ENCODE data around the gene TTC9C.
"Not testable (repeated sequence)": the region's sequence is repeated elsewhere in the genome, so short reads cannot be mapped to it uniquely, and the experiment has no call there.

TTC9C gene

DNA sequence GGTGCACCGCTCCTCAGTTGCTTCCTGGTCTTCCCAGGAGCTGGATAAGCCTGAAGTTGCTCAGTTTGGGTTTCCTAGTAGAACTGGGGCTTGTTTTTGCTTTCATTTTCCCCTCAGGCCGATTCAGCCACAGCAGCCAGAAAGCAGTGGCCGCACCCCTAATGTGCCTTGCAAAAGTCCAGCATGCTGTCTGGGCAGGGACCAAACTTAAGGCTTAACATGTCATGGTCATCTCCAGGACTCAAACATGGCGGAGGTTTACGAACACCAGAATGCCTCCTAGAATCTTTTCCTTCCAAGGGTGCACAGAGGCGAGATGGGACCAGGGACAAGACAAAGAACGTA lies 18.3 kb upstream of the TTC9C start:
- DNase-seq = no peak

DNA sequence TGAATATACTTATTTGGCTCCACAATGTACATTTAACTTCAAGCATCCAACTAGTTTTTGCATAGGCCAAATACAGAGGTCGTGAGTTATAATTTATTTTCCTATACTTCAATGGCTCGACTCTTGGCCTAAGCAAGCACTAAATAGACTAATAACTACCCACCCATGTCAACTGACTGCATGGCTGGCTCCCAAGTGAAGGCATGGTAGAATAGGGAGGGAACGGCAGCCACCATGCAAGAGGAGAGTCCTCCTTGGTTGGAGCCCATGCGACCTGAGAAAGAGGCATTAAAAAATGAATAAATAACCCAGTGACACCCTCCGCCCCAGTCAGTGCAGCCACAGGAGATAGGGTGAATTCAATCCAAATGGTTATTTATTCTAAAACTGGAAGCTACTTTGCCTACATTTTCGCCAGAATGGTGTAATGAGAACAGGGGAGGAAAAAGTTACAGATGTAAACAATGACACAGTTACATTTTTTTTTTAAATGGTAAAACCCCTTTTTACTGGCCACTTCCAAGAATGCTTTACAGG lies 15.9 kb upstream of the TTC9C start:
- DNase-seq = no peak

DNA sequence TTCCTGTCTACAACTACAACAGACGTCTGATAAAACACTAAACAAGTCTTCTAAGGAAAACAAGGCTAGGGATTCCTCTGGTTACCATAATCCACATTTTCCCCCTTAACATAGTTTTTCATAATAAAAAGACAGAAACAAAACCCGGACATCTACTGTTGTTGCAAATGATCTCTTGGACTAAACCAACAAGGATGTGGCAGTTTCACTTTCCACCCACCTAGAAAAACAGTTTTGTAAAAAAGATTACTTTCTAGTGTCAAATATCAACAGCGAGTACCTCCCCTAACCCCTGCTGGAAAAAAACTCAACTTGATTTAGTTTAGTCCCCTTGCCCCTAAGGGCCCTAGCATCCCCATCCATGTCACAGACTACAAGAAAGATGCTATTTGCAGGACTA lies 15.4 kb upstream of the TTC9C start:
- no peak for DNase-seq

DNA sequence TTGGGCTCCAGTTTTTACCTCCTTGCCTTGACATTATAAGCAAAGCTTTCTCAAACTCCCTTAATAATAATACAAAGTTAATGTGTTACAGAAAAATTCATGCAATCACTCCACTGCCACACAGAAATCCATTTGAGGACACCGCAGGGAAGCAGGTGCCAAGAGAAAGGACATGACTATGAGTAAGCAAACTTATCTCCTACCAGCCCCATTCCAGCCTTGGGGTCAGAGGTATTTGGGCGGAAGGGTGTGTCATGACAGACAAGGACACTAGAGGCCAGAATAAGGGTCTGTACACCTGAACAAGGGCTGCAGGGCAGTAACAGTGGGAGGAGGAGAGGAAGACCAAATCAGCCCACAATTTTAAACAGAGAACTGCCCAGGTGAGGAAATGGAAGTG lies 14.9 kb upstream of the TTC9C start:
- DNase-seq = no peak

DNA sequence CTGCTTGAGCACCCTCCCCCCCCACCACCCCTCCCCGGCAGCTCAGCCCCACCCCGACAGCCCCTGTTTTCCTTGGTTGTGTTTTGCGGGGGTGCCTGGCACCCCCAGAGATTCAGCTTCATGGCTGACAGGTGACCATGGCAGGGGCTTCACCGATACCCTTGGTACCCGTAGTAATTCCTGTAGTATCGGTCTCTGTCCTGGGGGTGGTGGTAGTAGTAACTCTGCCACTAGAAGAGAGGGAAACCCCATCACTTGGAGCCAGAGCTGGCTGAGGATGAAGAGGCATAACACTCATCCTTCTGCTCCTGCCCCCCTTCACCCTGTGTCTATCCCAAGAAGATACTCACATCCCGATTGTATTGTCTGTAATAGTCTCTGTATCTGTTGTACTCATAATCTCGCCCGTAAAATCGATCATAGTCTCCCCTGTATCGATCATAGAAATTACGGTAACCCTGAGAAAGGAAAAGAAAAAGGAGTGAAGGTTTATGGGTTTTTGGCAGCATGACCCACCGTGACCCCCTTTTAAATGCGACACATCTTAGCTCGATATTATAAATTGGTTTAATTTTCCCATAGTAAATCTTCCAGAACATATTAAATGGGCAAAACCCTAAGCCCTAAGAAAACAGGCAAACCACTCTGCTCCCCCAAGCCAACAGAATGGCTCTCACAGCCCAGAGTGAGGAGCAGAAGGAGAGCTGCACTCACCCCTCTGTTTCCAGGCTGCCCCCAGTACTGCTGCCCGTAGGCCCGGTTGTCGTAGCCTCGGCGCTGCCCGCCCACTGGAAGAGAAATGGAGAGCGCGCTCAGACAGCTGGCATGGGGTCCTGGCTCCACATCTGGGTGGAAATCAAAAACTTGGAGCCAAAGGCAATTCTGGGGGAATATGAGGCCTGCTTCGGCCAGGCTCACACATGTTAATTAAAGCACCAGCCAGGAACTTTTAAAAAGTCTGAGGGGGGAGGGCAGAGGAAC lies 12.8 kb upstream of the TTC9C start:
- no peak for DNase-seq

DNA sequence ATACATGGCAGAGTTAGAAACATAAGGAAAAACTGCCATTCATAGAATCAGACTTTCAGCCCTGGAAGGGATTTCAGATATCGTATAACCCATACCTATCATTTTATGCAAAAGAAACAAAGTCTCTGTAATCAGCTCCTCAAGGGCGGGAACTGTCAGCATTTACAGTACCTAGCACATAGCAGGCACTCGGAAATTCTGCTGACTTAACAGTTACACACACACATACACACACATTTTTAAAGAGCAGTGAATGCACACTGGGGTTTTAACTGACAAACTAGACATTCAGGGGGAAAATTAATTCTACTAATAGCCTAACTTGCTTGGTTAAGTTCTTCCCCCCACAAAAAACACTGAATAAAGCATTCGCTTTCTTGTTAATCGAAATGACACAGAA lies 12.1 kb upstream of the TTC9C start:
- DNase-seq = no peak

DNA sequence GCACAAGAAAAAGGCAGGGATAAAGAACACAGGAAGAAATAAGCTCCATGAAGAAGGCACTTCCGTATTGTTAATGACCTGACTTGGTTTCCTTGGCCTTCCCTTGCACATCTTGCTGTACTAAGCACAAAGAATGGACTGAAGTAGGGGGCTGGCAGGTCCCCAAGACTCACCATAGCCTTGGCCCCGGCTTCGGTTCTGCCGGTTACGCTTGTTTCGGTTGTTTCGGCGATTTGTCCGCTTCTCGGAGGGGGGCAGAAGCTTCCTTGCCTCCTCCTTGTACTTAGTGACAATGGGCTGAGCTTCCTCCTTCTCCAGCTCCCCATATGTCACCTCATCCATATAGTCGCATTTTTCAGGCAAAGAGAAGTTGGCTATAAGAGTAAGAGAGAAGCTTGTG lies 11.5 kb upstream of the TTC9C start:
- DNase-seq = no peak

DNA sequence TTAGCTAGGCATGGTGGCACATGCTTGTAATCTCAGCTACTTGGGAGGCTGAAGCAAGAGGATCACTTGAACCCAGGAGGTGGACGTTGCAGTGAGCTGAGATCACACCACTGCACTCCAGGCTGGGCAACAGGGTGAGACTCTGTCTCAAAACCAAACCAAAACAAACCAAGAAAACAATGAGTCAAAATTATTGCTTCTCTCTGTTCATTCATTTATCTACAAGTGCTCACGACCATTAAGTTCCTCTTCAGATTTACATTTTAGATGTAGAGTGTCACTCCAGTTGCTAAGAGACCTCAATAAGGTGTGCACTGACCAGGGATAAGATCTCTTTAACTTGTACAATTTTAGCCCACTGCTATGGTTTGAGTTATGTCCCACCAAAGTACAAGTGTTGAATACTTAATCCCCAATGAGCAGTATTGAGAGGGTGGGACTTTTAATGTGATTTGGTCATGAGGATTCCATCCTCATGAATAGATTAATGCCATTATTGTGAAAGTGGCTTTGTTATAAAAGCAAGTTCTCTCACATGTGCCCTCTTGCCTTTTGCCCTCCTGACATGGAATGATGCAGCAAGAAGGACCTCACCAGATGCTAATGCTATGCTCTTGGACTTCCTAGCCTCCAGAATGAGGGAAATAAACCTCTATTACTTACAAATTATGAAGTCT lies 8.8 kb upstream of the TTC9C start:
- no peak for DNase-seq

DNA sequence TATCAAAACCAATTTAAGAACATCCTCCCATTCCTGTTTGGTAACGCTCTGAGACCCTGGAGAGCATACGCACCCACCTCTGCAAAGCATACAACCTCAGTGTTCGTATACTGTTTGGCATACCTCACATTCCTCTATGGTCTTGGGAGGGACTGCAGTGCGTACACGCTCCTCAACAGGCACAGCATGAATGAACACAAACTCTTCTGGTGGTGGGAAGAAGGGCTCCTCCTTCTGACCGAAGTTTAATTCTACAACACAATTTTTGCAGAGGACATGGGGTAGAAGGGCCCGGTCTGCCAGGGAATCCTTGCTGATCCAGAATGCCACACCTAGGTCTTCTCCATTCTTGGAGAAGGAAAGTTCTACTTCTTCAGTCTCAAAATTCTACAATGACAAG lies 6.3 kb upstream of the TTC9C start:
- no peak for DNase-seq

DNA sequence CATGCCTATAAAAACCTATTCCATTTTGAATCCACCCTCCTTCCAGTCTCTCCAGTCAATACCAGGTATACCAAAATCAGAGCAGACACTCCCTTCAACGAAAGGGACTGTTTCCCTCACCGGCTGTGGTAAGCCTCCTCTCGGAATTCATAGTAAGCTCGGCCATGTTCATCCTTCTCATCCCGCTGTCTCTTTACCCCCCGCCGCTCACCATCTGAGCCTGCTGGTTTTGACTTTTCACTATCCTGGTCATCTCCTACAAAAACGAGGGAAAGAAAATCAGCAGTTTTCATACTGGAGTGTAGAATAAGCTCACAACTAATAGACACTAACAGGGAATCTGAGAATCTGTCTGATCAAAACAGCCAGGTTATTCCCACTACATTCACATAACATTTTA lies 4.1 kb upstream of the TTC9C start:
- DNase-seq = no peak

DNA sequence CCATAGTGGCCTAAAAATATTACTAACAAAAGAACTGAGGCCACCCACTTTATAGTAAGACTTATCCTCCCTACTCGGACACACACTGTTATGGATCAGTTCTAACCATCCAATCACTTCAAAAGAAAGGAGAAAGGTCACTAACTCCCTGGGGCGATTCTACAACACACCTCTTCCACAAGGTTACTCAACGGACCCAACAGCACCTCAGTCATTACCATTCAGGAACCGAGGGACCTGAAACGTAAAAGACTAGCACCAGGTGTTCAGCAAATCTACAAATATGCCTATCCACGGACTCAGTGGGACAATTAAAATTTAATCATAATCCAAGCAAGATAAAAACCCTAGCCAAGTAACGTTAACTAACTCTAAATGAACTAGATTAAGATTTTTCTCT lies 2.6 kb upstream of the TTC9C start:
- no peak for DNase-seq

DNA sequence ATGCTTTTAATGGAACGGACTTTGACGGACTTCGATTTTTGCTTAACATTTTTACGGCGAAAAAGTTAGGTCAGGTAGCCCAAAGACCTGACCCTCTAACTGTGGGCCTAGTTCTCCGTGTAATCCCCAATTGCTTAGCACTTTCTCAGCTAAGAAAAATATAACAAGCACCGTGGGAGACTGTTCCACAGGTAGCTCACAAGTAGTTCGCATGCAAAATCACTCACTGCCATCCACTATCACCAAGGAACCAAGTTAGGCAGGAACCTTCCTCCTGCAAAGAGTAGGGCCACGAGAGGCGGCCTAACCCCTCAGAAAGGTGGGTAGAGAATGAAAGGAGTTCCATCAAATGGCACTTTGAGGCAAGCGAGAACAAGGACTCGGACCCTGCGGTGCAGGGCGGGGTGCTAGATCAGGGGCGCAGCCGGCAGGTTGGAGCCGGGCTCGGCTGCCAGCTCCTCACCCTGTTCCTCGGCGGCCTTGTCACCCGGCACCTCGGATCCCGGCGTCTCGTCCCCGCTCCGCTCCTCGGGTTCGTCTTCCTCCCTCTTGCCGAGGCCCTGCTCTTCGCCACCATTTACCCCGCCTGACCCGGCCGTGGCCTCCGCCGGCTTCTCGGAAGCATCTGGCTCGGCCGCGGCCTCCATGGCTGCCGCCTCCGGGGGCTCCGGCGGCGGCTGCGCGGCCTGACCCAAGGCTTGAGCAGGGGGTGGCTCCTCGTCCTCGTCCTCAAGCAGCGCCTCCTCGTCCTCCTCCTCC lies 2.0 kb upstream of the TTC9C start:
- no peak for DNase-seq

DNA sequence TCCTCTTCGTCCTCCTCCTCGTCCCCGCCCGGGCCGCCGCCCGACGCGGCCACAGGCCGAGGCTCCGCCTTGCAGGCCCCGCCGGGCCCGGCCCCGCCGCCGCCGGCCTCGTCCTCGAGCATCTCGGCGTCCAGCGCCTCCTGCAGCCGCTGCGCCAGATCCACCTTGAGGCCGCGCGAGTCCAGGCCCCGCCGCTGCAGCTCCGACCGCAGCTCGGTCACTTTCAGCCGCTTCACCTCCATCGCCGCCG lies 1.4 kb upstream of the TTC9C start:
- DNase-seq = no peak

DNA sequence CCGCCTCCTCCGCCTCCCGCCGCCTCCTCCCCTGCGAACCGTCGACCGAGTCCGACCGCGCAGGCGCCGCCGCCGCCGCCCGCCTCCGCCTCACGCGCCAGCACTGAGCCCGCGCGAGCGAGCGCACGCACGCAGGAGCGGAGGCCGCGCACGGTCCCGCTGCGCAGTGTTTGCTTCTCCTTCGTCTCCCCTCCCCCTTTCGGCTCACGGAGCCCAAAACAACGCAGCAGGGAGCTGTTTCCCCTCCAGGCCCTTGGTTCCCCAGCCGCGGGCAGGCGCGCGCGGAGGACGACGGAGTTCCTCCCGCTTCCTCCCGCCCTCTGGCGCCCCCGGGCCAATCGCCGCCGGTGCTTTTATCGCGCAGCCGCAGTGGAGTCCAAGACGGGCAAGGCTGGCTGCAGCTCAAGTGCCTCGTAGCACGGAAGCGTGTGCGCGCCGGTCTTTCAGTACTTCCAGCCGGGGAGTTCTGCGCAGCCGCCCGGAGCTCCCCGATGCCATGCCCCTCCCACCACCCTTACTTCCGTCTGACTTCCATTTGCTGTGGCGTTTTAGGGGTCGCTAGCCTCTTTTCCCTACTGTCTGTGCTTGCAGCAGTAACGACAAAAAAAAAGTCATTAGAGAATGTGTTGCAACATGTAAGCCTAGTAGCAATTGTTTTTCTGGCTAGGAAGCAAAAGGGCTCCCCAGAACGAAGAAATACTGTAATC lies 968 bp upstream of the TTC9C start, which contains the start of gene HNRNPUL2:
TSS of gene HNRNPUL2 (minus strand) at position 293 of the 707 bp plus-strand sequence. CDS start 301 bp downstream, outside the sequence.
- DNase-seq = peak; percentile 96

DNA sequence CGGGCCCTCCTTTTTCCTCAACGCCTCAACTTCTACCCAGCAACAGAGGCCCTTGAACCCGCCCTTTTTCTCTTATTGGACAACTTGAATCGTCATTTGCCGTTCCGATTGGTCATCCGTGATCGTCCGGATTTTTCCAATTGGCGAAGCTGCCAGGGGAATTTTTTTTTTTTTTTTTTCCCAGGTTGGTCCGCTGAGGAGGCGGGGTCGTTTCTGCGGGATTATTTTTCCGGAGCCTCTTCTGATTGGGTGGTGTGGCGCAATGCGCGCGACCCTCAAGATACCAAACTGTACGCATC lies 465 bp upstream of the TTC9C start:
- peak; percentile 95 for DNase-seq

DNA sequence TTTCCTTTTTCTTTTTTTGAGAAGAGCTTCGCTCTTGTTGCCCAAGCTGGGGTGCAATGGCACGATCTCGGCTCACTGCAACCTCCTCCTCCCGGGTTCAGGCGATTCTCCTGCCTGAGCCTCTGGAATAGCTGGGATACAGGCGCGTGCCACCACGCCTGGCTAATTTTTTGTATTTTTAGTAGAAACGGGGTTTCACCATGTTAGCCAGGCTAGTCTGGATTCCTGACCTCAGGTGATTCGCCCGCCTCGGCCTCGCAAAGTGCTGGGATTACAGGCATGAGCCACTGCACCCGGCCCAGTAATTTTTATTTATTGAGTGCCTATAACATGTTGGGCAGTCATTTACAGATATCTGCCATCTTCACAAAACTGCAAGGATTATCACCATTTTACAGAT lies 1.8 kb downstream of the TTC9C start:
- DNase-seq = not testable (repeated sequence)

DNA sequence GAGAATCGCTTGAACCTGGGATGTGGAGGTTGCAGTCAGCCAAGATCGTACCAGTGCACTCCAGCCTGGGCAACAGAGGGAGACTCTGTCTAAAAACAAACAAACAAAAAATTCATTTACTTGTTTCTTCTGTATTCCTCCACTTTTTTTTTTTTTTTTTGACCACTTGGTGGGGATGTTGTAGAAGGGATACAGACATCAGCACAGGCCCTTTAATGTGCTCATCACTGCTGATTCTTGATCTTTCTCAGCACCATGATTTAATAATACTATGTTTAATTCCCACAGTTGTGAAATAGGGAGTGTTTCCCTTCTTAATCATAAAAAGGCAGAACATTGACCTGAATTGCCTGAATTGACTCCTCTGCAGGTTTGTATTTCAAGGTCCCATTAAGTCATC lies 4.5 kb downstream of the TTC9C start:
- no peak for DNase-seq

DNA sequence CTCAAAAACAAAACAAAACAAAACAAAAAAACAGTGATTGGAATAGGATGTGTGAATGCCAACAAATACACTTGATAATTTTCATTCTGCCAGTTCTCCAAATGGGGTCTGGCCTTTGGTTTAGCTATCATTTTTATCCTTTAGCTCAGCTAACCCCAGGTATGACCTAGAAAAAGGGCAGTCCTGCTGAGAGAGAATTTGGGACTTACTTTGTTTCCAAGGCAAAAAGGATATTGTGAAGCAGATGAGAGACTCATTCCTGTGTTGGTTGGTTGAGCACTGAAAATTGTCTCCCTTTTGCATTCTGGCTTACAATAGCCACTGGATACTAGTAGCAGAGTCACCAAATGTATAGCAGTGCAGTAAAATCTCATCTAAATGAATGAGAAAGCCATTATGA lies 8.9 kb downstream of the TTC9C start:
- no peak for DNase-seq

DNA sequence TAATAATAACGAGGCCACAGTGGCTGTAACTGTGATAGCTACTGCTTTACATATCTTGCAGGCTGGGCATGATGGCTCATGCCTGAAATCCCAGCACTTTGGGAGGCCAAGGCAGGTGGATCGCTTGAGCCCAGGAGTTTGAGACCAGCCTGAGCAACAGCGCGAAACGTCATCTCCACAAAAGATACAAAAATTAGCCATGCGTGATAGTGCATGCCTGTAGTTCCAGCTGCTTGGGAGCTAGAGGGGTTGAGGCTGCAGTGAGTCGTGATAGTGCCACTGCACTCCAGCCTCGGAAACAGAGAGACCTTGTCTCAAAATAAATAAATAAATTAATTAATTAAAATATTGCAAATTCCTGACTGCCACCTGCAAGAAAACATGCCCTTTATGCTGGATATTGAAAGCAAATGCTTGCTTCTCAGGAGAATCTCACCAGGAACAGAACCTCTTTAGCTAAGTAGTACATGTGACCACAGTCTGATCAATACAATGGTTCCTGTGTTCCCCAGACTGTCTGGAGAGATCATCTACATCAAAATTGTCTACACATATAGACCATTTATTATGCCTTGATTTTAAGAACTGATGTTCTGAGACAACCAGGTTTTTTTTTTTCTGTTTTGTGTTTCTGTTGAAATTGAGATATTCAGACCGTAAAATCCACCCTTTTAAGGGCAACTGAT lies 19.3 kb downstream of the TTC9C start:
- no peak for DNase-seq

DNA sequence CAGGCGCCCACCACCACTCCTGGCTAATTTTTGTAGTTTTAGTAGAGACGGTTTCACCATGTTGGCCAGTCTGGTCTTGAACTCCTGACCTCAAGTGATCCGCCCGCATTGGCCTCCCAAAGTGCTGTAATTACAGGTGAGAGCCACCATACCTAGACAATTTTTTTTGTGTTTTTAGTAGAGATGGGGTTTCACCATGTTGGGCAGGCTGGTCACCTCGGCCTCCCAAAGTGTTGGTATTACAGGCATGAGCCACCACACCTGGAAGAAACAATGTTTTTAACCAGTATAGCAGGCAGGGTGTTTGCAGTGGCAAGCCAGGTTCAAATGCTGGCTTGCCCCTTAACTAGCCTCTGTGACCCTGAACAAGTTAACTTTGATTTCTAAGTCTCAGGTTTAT lies 21.6 kb downstream of the TTC9C start:
- DNase-seq = not testable (repeated sequence)

DNA sequence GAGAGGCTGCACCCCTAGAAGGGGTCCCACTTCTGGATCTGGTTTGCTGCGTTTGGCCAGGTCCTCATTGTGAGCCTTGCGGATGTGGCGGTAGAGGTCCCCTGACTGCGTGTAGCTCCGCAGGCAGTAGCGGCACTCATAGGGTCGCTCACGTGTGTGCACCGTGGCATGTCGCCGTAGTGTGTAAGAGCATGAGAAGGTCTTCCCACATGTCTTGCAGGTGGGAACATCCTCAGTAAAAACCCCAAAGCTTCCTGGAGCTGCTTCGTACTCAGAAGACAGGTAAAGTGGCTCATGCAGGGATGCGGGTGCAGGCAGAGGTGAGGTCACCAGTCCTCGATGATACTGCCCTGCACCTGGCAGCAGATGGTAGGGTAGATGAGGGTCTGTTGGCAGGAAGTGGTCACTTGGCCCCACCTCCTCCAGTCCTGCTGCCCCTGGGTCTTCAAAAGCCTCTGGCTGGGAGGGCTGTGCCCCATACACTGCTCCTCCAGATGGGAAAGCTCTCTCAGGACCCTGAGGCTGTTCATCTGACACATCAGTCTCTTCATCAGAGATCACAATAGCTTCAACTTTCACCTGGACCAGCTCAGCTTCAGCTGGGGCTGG lies 24.0 kb downstream of the TTC9C start:
- no peak for DNase-seq
